HG03139 (cell line): ENCODE measurements around the gene GCN1.

Source experiments
- ATAC-seq: cut with Tn5 transposase; IDR thresholded peaks from one replicate; pipeline ENCODE4 v1.9.1; 2021; ENCODE audit not compliant: unreplicated experiment

Gene GCN1

DNA sequence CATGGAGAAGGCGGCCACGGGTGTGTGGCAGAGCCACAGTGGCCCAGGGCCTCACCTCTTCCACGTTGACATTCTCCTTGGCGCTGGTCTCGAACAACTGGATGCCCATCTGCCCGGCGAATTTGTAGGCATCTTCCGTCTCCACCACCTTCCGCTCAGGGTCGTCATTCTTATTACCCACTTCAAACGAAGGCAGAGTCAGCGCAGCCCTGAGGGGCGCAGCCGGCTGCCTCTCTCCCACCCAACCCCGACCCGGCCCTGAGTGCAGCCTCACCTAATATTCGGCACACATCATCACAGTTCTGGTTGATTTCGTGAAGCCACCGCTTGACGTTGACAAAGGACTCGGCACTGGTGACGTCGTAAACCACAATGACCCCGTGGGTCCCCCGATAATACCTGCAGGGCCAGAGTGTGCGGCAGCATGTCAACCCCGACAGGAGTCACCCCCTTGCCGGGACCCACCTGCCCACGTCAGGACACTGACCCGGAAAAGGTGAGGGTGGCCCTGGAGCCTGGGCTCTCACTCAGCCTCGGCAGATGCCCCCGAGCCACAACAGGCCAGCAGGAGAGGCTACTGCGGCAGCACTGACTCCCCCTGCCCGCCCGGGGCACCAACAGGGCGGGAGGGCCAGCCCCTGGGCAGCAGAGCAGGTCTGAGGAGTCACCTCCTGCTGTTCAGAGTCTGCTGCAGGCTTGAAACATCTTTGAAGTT lies 95.6 kb downstream of the GCN1 start:
- ATAC-seq = no peak

DNA sequence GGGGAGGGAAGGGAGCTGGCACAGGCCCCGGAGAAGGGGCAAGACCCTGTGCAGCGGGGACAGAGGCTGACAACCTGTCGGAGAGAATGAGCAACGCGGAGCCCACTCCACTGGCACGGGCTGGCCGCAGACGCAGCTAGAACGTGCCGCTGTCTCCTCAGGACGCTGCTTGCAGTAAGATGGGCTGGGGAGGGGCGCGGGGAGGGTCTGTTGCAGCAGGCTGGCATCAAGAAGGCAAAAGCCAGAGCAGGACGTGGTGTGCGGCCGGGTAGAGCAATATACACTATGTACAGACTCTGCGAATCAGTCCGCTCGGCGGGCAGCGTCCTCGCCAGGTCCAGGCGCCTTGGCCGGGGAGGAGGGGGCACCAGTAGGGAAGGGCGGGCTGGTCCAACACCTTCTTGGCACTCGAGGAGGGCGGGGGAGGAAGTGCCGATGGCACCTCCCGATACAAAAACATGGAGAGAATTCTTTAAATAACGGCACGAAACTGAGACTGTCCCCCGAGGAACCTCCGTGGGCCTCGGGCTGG lies 97.8 kb downstream of the GCN1 start:
- no peak for ATAC-seq

DNA sequence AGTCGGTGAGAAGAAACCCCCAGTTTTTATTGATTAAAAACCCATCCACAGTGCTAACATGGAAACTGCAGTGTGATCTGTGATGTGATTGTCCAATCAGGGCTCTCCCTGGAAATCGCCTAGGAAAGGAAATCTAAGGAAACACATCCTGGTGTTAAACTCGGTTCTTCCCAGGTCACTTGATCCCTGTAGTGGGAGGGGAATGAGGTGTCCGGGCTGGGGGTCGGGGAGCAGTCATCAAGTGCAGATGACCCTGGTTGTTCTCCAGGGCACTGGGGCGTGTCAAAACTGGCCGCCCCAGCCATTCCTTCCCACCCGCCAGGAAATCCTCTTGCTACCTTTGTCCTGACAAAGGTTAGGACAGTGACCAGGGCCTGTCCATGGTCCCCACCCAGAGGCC lies 98.8 kb downstream of the GCN1 start:
- no peak for ATAC-seq

DNA sequence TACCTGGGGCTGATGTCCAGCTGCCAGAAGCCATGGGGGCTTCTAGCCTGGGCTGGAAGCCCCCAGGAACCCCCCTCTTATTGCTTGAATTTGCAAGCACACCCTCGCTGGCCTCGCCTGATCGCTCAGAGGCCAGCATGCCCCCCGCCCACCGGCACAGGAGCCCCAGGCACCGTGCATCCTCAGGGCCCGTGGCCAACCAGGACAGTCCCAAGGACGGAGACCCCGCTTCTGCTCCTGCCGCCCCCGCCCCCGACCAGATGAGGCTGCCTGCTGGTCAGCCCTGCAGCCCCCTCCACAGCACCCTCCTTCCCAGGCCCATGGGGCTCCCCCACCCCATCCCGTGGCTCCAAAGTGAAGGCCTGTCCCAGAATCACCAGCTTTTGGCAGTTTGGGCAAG lies 99.2 kb downstream of the GCN1 start:
- no peak for ATAC-seq

DNA sequence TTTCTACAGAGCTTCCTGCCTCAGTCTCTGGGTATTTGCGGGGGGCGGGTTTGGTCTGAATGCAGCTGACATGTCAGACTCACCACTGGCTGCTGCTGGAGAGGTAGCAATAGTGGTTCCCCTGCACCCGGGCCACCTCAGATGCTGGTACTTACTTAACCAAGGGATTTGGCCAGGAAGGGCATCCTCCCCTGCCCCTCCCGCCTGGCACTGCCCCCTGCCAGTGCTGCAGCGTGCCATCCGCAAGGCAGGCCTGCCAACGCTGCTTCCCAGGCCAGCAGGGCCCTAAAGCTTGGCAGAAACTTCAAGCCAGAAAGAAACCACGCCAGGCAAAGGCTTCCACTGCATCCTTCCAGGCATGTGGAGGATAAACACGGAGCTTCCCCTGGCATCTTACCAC lies 100.0 kb downstream of the GCN1 start:
- no peak for ATAC-seq

DNA sequence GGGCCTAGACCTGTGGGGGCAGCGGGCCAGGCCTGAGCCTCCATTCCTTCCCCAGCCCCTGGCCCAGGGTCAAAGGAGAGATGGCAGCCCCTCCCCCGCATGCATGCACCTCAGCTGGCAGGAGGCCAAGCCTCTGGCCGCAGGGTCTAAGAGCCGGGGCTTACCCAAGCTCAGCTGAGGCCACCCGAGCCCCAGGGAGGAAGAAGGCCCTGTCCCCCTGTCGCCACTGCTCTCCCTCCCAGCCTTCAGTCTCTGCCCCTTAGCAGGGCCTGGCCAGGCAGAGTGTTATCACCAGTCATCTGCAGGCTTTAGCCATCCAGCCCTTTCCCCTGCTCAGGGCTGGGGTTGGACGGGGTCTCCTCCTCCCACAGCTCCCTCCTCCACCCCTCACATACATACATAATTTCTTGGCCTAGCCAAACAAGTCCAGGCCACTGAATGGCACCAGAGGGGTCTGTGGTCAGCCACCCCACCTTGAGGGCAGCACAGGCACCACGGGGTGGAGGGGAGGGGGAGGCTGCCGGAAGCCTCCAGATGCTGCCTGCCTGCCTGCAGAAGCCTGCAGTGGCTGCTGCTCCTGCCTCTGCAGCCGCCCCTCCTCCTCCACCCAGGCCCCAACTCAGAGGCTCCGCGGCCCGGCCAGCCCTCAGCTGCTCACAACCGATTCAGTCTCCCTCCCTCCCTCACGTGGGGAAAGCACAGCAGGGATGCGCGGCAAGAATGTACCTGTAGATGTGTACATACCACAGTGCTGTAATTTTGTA lies 100.7 kb downstream of the GCN1 start:
- ATAC-seq = no peak

DNA sequence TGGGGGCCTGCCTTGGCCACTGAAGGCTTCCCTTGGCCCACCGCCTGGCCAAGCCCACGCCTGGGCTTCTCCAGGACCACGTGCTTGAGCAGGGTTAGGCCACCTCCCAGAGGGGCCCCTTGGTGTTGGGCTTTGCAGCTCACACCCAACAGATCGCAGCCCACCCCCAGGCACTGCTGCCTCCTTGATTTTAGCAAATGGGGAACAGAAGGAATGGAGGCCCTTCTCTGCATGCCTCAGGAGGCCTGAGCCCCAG lies 101.3 kb downstream of the GCN1 start:
- no peak for ATAC-seq

DNA sequence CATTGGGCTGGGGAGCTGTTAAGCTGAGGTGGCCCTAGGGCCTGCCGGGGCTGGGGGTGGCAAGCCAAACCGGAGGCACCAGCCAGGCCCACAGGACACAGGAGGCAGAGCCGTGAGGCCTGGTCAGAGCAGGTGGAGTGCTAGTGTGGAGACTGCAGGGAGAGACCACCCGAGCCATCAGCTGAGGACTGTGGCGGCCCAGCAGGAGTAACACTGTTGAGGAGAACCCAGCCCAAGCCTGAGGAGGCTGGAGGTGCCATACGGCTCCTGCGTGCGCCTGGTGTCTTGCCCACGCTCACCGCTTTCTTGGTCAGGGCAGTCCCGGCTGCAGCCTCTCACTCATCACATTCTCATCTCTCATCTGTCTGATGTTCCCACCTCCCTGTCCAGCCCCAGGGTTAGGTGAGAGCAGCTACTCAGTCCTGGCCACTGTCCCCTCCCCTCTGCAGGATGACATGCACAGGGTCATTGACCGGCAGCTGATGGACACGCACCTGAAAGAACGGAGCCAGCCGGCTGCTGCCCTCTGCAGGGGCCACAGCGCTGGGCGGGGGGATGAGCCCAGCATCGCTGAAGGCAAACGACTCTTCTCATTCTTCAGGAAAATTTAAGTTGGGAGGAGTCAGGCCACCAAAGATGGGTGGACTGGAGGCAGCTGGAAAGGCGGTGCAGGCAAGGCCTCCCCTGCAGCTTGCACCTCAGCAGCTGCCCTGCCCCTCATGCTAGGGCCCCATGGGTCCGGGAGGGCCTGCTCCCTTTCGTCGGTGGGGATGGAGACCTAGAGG lies 101.8 kb downstream of the GCN1 start:
- ATAC-seq = no peak

DNA sequence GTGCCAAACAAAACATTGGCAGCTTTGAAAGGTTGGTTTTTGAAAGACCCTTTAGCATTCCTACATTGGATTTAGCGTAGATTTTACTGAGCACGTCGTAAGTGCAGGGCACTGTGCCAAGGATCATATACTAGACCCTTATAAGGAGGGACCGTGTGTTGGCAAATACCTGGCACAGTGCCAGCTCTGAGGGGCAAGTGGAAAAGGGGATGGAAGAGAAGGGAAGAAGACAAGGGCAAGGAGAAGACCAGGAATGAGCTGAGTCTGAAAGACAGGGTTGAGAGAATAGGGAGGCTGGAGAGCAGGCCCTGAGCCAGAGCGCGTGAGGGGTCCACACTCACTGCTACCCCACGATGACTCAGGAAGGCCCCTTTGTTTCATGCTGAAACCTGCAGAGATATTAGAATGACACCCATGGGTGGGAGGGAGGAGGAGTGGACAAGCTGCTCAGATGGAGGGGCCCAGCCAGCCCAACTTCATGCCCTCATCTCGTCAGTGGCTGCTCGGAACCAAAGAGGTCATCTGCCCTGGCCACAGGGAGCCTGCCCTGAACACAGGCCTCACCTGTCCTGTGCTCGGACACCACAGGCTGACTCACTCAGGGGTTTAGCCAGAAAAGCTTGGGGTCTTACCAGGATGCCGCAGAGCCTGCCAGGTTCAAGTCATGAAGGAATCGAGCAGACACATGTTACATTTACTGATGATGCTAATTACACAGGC lies 103.0 kb downstream of the GCN1 start:
- ATAC-seq = no peak

DNA sequence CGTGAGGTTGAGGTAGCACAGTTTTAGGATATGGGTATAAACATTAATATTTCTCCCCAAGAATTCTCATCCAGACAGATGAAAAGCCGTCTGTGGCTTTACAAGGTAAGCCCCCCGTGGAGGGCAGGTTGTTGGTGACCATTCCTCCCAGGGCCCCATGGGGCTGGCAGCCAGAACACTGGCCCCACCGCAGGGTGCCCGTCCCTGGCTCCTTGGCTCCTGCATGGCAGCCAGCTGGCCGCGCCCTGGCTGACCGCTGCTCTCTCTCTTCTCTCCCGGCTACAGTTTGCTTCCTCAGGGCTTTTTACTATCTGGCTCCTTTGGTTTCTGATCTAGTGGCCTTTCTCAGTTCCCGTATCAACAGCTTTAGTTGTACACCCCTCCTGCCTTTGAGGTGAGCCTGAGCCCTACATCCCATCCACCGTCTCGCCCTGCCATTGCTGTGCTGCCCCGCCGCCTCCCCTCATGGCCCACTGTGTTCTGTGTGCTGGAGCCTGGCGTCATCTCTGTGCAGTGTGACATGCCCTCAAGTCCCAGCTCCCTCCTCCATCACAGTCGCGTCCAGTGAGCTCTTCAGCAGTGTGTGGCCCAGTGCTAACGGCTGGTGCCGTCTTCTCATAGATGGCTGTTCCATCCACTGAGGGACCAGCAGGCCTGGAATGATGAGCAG lies 103.8 kb downstream of the GCN1 start:
- ATAC-seq = no peak

DNA sequence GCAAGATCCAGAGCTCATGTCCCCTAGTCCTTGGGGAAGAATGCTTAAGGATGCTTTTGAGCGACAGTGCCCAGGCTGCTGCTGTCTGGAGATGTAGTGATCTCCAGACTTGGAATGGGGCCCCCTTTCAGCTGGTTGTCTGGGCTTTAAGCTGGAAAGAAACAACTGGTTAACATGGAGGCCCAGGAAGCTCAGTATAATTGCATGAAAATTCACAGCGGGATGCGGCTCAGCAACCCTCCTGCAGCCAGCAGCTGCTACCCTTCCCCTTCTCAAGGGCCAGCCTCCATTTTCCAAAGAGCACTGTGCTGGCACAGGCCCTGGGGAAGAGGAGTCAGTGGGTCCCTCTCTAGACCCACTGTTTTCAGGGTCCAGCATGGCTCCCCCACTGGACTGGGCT lies 104.3 kb downstream of the GCN1 start:
- ATAC-seq = no peak

DNA sequence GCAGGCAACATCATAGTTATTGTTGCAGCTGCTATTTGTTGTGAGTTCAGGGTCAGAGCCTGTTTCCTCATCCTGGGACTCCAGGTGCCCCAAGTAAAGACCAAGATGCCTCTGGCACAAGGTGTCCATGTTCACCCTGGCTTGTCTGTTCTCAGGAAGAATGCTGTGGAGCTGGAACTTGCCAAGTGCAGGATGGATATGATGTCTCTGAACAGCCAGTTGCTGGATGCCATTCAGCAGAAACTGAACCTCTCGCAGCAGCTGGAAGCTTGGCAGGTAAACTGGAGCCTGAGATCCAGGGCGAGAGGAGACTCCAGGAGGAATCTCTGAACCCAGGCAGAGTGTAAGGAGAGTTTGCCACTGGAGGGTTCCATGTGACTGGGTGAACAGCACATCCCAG lies 104.7 kb downstream of the GCN1 start:
- ATAC-seq = no peak

DNA sequence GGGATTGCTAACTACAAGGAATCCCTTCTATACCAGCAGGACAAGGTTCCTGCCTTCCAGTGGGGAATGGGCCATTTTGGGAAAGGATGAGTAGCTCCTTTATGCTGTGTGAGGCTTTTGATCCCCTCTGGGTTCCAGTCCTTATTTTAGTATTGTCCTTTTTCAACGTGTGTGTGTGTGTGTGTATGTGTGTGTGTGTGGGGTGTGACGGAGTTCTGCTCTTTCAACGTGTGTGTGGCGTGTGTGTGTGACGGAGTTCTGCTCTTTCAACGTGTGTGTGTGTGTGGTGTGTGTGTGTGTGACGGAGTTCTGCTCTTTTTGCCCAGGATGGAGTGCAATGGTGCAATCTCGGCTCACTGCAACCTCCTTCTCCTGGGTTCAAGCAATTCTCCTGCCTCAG lies 105.4 kb downstream of the GCN1 start:
- ATAC-seq = no peak

DNA sequence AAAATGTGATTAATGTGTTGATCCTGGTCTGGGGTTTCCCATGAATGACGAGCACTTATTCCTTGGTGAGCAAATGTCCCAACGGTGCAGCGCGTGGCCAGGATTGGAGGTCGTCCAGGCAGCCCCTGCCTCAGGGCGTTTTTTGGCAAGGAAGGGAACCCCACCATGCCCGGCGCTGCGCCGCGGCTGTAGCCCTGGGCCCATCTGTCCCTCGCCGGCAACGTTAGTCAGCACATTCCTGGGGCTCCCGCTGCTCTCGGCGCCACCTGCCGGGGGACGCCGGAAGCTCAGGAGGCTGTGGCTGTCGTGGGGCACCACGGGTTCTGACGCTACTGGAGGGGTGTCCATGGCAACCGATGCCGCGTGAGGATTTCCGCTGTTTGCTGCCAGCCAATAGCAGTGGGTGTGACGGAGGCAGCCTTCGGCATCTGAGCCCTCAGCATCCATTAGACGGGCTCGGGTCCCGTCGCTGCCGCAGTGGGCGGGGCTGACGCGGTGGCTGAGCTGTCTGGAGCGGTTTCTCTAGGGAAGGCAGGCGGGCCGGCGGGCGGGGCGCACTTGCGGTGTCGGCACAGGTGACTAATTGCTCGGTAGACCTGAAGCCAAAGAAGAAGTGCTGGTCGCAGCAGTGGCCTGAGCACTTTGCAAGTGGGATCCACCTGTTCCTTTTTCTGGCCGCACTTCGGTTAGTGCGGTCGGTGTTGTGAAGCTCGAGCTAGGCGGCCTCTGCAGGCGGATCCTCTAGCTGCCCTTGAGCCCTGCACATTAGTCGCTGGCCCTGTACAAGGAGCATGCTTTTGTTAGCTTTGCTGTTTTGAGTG lies 107.5 kb downstream of the GCN1 start:
- ATAC-seq = peak; percentile 97

DNA sequence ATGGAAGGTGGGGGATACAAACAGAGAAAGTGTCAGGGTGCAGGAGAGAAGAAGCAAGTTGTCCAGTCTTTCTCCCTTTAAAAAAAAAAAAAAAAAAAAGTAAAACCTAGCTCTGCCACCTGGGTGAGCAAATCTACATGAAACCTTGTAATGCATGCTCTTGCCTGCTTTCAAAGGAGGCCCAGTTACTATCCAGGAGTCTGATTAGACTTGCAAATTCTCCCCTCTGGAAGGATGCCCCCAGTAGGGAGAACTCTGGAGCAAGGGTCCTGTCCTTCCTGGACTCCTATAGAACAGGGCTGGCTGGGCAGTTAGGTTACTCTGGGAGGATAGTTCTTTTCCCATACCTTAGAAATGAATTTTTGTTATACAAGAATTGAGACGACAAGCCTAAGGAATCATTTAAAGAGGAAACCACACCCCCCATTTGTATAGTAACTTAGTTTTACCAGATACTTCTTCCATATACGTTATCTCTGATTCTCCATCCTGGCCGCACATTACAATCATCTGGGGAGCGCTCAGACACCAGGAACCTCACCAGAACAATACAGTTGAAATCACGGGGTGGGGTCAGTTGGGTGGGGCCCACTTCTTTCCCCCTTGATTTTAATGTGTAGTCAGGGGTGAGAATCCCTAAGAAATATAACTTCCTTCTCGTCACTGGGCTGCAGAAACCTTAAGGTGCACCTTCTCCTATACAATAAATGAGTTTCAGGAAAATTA lies 108.4 kb downstream of the GCN1 start:
- no peak for ATAC-seq

DNA sequence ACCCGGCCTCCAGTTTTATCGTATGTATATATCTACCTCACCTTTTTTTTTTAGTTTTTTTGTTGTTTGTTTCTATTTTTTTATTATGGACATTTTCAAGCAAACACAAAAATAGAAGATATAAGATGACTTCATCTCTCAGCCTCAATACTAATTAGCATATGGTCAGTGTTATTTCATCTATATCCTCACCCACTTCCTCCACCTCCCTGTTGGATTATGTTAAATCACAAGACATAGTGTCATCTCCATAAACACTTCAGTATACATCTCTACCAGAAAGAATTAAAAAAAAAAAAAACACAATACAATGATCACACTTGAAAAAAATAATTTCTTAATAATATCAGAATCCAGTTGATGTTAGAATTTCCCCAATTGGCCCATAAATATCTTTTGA lies 112.9 kb downstream of the GCN1 start:
- ATAC-seq = no peak

DNA sequence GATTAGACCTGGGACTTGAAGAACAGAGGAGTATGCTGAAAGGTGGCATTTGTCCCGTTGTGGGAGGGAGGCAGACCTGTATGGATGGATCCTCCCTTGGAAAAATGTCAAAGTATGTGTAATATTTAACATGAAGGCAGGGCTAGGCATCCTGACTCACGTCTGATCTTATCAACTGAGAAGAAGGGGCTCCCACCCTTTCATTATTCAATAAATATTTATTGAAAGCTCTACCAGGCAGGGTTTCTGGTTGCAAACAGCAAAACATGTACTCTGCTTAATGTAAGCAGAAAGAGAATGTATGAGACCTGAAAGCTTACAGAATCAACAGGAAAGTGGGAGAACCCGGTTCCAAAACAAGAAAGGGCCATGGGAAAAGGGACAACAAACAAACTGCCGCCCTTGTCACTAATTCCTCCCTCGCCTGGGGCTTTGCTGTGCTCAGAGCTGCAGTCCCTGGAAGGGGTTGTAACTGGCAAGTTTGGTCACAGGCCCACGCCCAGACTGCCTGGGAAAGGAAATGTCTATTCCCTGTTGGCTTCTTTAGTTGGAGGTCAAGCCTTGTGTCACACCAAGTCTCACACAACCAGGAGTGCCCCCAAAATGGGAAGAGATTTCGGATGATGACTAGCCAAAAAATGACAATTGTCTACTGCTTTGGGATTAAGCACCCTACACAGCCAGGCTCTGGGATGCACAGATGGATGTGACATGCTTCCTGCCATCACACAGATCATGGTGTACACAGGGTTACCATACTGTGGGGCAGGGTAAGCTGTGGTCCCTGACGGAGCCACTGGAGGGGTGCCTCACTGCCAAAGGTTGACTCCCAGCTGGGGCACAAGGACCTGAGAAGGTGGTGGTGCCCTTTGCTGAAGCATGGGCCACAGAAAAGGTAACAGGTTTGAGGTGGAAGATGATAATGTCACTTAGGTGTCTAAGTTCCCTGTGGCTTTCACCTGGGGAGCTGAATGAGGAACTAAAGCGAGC lies 114.8 kb downstream of the GCN1 start:
- ATAC-seq = no peak

DNA sequence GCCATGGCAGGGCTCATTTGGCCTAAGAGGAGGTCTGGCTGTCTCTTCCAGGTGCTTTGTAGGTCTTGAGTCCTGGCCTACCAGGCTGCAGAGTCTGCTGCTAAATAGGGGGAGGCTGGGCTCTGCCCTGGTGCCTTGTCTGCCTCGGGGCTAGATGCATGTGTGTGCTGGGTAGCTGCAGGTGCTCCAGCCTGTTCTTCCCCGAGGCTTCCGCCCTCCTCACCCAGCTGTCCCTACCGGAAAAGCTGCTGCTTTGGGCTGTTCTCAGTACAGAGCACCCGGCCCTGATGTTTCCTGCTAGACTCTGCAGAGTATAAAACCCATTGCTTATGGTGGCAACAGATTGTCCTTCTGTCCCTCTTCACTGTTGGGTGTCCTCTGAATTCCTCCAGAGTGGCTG lies 115.6 kb downstream of the GCN1 start:
- no peak for ATAC-seq
